ENCODE results near the gene RTEL1. TPM values are rescaled to one million over a fixed set of nuclear protein-coding genes. Genes with fewer than 3 reads are reported as not detected.
"Not testable (repeated sequence)": the region's sequence is repeated elsewhere in the genome, so short reads cannot be mapped to it uniquely, and the experiment has no call there.

Gene RTEL1
- total RNA-seq, 1 experiment from 2014 or later = 6.4 TPM

DNA sequence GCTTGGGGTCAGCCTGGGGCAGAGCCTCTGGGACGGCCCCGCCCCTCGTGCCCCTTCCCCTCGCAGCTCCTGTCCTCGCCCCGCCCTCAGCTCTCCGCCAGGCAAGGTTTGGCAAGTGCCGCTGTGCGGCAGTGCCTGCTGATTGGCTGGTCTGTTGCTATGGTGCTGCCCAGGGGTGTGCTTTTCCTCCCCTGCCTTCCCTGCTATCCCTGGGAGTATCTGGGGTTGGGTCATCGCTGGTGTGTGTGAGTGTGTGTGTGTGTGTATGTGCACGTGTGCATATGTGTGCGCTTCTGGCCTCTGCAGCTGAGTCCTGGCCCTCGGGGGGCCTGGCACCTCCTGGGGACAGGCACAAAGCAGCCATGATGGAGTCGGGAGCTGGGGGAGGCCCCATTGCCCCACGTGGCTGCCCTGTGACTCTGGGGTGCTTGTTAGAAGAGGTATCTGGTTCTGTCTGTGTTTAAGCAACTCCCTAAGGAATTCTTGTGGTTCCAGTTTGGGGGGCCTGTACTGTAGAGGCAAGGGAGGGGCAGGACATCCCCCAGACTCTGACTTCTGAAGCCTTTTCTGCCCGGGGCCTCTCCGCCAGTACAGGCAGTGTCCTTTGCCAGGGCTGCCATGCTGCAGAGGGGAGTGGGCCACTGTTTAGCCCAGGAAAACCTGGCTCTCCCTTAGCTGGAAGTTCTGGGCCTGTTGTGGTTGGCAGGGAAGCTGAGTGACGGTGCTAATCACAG is 6.9 kb downstream of the RTEL1 start:
- Histone ChIP-seq H3K79me2 (ENCODE audit: low read length) (peaks cover 2% of the 10 kb centered on the region; the same call in 1 of the 2 replicates), H3K36me3 (ENCODE audit: insufficient read depth, low read length) (peaks cover 7% of the 10 kb centered on the region; the same call in 1 of the 2 replicates), H4K20me1 (ENCODE audit: insufficient read depth, low read depth, low read length) (no peaks in the 10 kb centered on the region), H3K9me3 (ENCODE audit: low read length) (no peaks in the 10 kb centered on the region), H2AFZ (ENCODE audit: low read length) (no peak overlapping the region), H3K9me2 (replicated peaks; ENCODE audit: insufficient read depth, low read length) (no peaks in the 10 kb centered on the region), H3K27ac (ENCODE audit: low read length) (no peak overlapping the region), H3K9ac (ENCODE audit: low read length) (no peak overlapping the region), H3K27me3 (ENCODE audit: low read length) (no peaks in the 10 kb centered on the region), H3K4me2 (ENCODE audit: low read depth, low read length, poor library complexity, severe bottlenecking) (no peak overlapping the region), H3K4me3 (ENCODE audit: low read length) (no peak overlapping the region), H3K4me1 (ENCODE audit: low read length) (no peaks in the 10 kb centered on the region)
- DNase-seq = no peak

- H3K27ac ChIP-seq (ENCODE audit: low read length) = no peak overlapping the region
- no peak overlapping the region for H3K9ac ChIP-seq (ENCODE audit: low read length)
- no peak for DNase-seq
- H3K79me2 ChIP-seq (ENCODE audit: low read length) = no peaks in the 10 kb centered on the region
- no peaks in the 10 kb centered on the region for H4K20me1 ChIP-seq (ENCODE audit: insufficient read depth, low read depth, low read length)
- no peaks in the 10 kb centered on the region for H3K9me3 ChIP-seq (ENCODE audit: low read length)
- no peak overlapping the region for H2AFZ ChIP-seq (ENCODE audit: low read length)
- H3K4me2 ChIP-seq (ENCODE audit: low read depth, low read length, poor library complexity, severe bottlenecking) = no peak overlapping the region
- H3K9me2 ChIP-seq (replicated peaks; ENCODE audit: insufficient read depth, low read length) = no peaks in the 10 kb centered on the region
- no peaks in the 10 kb centered on the region for H3K4me1 ChIP-seq (ENCODE audit: low read length)
- no peaks in the 10 kb centered on the region for H3K27me3 ChIP-seq (ENCODE audit: low read length)
- no peak overlapping the region for H3K4me3 ChIP-seq (ENCODE audit: low read length)
- peaks cover 7% of the 10 kb centered on the region; the same call in 1 of the 2 replicates for H3K36me3 ChIP-seq (ENCODE audit: insufficient read depth, low read length)
These were observed 7.6 kb downstream of the RTEL1 start for GRCh38 chr20:63665708-63666107.

DNA sequence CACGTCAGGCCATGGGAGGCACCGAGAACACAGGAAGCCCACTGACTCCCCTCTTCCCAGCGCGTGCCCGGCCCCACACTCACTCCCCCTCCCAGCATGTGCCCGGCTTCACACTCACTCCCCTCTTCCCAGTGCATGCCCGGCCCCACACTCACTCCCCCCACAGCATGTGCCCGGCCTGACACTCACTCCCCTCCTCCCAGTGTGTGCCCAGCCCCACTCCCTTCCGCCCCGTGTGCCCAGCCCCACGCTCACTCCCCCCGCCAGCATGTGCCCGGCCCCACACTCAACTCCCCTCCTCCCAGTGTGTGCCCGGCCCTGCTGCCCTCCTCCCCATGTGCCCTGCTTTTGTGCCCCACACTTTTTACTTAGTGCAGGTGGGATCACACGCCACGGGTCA is 9.7 kb downstream of the RTEL1 start:
- Histone ChIP-seq H4K20me1 (ENCODE audit: insufficient read depth, low read depth, low read length) (no peaks in the 10 kb centered on the region), H3K27me3 (ENCODE audit: low read length) (no peaks in the 10 kb centered on the region), H3K36me3 (ENCODE audit: insufficient read depth, low read length) (peaks cover 7% of the 10 kb centered on the region; the same call in 1 of the 2 replicates), H3K9me3 (ENCODE audit: low read length) (no peaks in the 10 kb centered on the region), H3K4me3 (ENCODE audit: low read length) (no peak overlapping the region), H3K27ac (ENCODE audit: low read length) (no peak overlapping the region), H3K9me2 (replicated peaks; ENCODE audit: insufficient read depth, low read length) (no peaks in the 10 kb centered on the region), H3K79me2 (ENCODE audit: low read length) (no peaks in the 10 kb centered on the region), H3K4me2 (ENCODE audit: low read depth, low read length, poor library complexity, severe bottlenecking) (no peak overlapping the region), H2AFZ (ENCODE audit: low read length) (no peak overlapping the region), H3K4me1 (ENCODE audit: low read length) (no peaks in the 10 kb centered on the region), H3K9ac (ENCODE audit: low read length) (no peak overlapping the region)
- DNase-seq = no peak

- Histone ChIP-seq H3K9me3 (ENCODE audit: low read length) (no peaks in the 10 kb centered on the region), H3K9me2 (replicated peaks; ENCODE audit: insufficient read depth, low read length) (no peaks in the 10 kb centered on the region), H3K36me3 (ENCODE audit: insufficient read depth, low read length) (peaks cover 7% of the 10 kb centered on the region; the same call in 1 of the 2 replicates), H4K20me1 (ENCODE audit: insufficient read depth, low read depth, low read length) (no peaks in the 10 kb centered on the region), H3K4me2 (ENCODE audit: low read depth, low read length, poor library complexity, severe bottlenecking) (no peak overlapping the region), H3K9ac (ENCODE audit: low read length) (no peak overlapping the region), H3K4me1 (ENCODE audit: low read length) (no peaks in the 10 kb centered on the region), H2AFZ (ENCODE audit: low read length) (no peak overlapping the region), H3K27me3 (ENCODE audit: low read length) (no peaks in the 10 kb centered on the region), H3K27ac (ENCODE audit: low read length) (no peak overlapping the region), H3K79me2 (ENCODE audit: low read length) (no peaks in the 10 kb centered on the region), H3K4me3 (ENCODE audit: low read length) (no peak overlapping the region)
- no peak for DNase-seq
These were observed 10.2 kb downstream of the RTEL1 start for GRCh38 chr20:63668351-63668750.

GRCh38 chr20:63671695-63672094 is 13.6 kb downstream of the RTEL1 start:
- H3K79me2 ChIP-seq (ENCODE audit: low read length); H3K9me3 ChIP-seq (ENCODE audit: low read length); H3K36me3 ChIP-seq (ENCODE audit: insufficient read depth, low read length); H4K20me1 ChIP-seq (ENCODE audit: insufficient read depth, low read depth, low read length); H2AFZ ChIP-seq (ENCODE audit: low read length); H3K9me2 ChIP-seq (replicated peaks; ENCODE audit: insufficient read depth, low read length); H3K4me3 ChIP-seq (ENCODE audit: low read length); H3K4me2 ChIP-seq (ENCODE audit: low read depth, low read length, poor library complexity, severe bottlenecking); DNase-seq; H3K27ac ChIP-seq (ENCODE audit: low read length); H3K27me3 ChIP-seq (ENCODE audit: low read length); H3K9ac ChIP-seq (ENCODE audit: low read length); H3K4me1 ChIP-seq (ENCODE audit: low read length): not testable (repeated sequence)

DNA sequence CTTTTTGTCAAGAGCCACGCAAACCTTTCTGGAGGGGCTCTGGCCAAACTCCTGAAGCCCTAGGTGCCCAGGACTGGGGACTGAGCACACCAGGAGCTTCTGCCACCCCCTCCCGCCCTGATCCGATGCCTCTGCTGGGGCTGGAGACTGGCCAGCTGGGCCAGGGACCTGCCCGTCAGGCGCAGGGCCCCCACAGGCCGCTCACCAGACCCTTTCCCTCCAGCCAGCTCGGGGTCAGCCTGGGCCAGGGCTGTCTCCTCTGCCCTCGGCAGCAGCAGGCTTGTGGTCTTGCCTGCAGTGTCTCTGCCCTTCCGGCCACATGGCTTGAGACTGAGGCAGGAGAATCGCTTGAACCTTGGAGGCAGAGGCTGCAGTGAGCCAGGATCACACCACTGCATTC is 14.6 kb downstream of the RTEL1 start:
- Histone ChIP-seq H3K27ac (ENCODE audit: low read length) (no peak overlapping the region), H3K79me2 (ENCODE audit: low read length) (no peaks in the 10 kb centered on the region), H4K20me1 (ENCODE audit: insufficient read depth, low read depth, low read length) (no peaks in the 10 kb centered on the region), H3K27me3 (ENCODE audit: low read length) (no peaks in the 10 kb centered on the region), H3K36me3 (ENCODE audit: insufficient read depth, low read length) (peaks cover 7% of the 10 kb centered on the region; the same call in 1 of the 2 replicates), H3K9me3 (ENCODE audit: low read length) (no peaks in the 10 kb centered on the region), H3K9me2 (replicated peaks; ENCODE audit: insufficient read depth, low read length) (no peaks in the 10 kb centered on the region), H2AFZ (ENCODE audit: low read length) (no peak overlapping the region), H3K4me2 (ENCODE audit: low read depth, low read length, poor library complexity, severe bottlenecking) (no peak overlapping the region), H3K9ac (ENCODE audit: low read length) (no peak overlapping the region), H3K4me3 (ENCODE audit: low read length) (no peak overlapping the region), H3K4me1 (ENCODE audit: low read length) (no peaks in the 10 kb centered on the region)
- DNase-seq = no peak

DNA sequence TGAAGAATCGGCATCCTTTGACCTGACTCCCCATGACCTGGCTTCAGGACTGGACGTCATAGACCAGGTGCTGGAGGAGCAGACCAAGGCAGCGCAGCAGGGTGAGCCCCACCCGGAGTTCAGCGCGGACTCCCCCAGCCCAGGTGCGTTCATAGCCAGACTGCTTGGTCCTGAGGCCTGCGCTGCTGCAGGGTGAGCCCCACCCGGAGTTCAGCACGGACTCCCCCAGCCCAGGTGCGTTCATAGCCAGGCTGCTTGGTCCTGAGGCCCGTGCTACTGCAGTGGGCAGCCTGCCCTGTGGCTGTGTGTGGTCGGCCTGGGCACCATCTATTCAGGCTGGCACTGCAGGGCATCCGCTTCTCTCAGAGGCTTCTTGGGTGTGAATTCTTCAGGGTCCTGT is 15.8 kb downstream of the RTEL1 start:
- H2AFZ ChIP-seq (ENCODE audit: low read length) = no peak overlapping the region
- peaks cover 3% of the 10 kb centered on the region; the same call in 1 of the 2 replicates for H3K36me3 ChIP-seq (ENCODE audit: insufficient read depth, low read length)
- no peaks in the 10 kb centered on the region for H3K9me3 ChIP-seq (ENCODE audit: low read length)
- H4K20me1 ChIP-seq (ENCODE audit: insufficient read depth, low read depth, low read length) = no peaks in the 10 kb centered on the region
- no peak overlapping the region for H3K4me3 ChIP-seq (ENCODE audit: low read length)
- no peaks in the 10 kb centered on the region for H3K9me2 ChIP-seq (replicated peaks; ENCODE audit: insufficient read depth, low read length)
- H3K27ac ChIP-seq (ENCODE audit: low read length) = no peak overlapping the region
- H3K9ac ChIP-seq (ENCODE audit: low read length) = no peak overlapping the region
- H3K79me2 ChIP-seq (ENCODE audit: low read length) = no peaks in the 10 kb centered on the region
- H3K4me1 ChIP-seq (ENCODE audit: low read length) = no peaks in the 10 kb centered on the region
- H3K27me3 ChIP-seq (ENCODE audit: low read length) = no peaks in the 10 kb centered on the region
- DNase-seq = no peak
- no peak overlapping the region for H3K4me2 ChIP-seq (ENCODE audit: low read depth, low read length, poor library complexity, severe bottlenecking)

- H2AFZ ChIP-seq (ENCODE audit: low read length) = no peak overlapping the region
- H3K27me3 ChIP-seq (ENCODE audit: low read length) = no peaks in the 10 kb centered on the region
- DNase-seq = no peak
- H3K4me2 ChIP-seq (ENCODE audit: low read depth, low read length, poor library complexity, severe bottlenecking) = no peak overlapping the region
- no peaks in the 10 kb centered on the region for H3K4me1 ChIP-seq (ENCODE audit: low read length)
- no peaks in the 10 kb centered on the region for H3K9me3 ChIP-seq (ENCODE audit: low read length)
- no peak overlapping the region for H3K9ac ChIP-seq (ENCODE audit: low read length)
- no peaks in the 10 kb centered on the region for H3K9me2 ChIP-seq (replicated peaks; ENCODE audit: insufficient read depth, low read length)
- no peak overlapping the region for H3K27ac ChIP-seq (ENCODE audit: low read length)
- no peak overlapping the region for H3K4me3 ChIP-seq (ENCODE audit: low read length)
- no peaks in the 10 kb centered on the region for H3K79me2 ChIP-seq (ENCODE audit: low read length)
- H4K20me1 ChIP-seq (ENCODE audit: insufficient read depth, low read depth, low read length) = no peaks in the 10 kb centered on the region
- H3K36me3 ChIP-seq (ENCODE audit: insufficient read depth, low read length) = no peaks in the 10 kb centered on the region
These were observed 17.7 kb downstream of the RTEL1 start for GRCh38 chr20:63675681-63676368.
